Right ventricle myocardium inferior (tissue), 1 donor: ENCODE measurements around the gene LENG1. TPM values are rescaled to one million over a fixed set of nuclear protein-coding genes. Genes with fewer than 3 reads are reported as not detected.
"Not testable (repeated sequence)": the region's sequence is repeated elsewhere in the genome, so short reads cannot be mapped to it uniquely, and the experiment has no call there.

Experiments used
- ATAC-seq: fragments of 200-7000 bp; cut with Tn5 transposase; one replicate; pipeline ENCODE4 v1.9.1; 2020; ENCODE audit warnings: mild to moderate bottlenecking, moderate library complexity
- DNase-seq: peaks from one replicate; pipeline ENCODE4 v3.0.0; 2021; ENCODE audit errors: missing footprints
- intact Hi-C: fragments of 100-400 bp; cut with DNase I; formaldehyde crosslinking; loops from one replicate; pipeline ENCODE4 v1.11.0; 2022
- total RNA-seq: library from RNA; stranded (reverse); fragmentation: NEBNext Ultra II Directional; extraction: Animal tissue kit (Norgen Biotek cat#: 25700); gene quantifications from one replicate; pipeline ENCODE4 v1.2.1, GENCODE V29; 2021
- donor health status: DM: no; HTN: yes; CAD: no; lungs with severe emphysema.

LENG1 gene
- total RNA-seq, 1 donor from 2014 or later = 6.6 TPM

- peak; percentile 96 for DNase-seq
- ATAC-seq = peak; percentile 47
- intact Hi-C loops = loop anchor here (5.0 kb wide), 2 partner anchors 74 to 324 kb away; partner anchors contain the start of genes MYADM, PRPF31 and TFPT
Measured at GRCh38 chr19:54191011-54191810, 31.7 kb upstream of the LENG1 start, which contains the start of gene TSEN34. Gene TSEN34 (plus strand): TSS chr19:54191308. CDS start chr19:54191365, 57 bp downstream.

- intact Hi-C loops = loop anchor here (5.0 kb wide), 2 partner anchors 73 to 323 kb away; partner anchors contain the start of genes MYADM, PRPF31 and TFPT
- DNase-seq (peak; percentile 100), ATAC-seq (peak; percentile 82)
Measured at GRCh38 chr19:54190503-54191010, 31.0 kb upstream of the LENG1 start.

DNA sequence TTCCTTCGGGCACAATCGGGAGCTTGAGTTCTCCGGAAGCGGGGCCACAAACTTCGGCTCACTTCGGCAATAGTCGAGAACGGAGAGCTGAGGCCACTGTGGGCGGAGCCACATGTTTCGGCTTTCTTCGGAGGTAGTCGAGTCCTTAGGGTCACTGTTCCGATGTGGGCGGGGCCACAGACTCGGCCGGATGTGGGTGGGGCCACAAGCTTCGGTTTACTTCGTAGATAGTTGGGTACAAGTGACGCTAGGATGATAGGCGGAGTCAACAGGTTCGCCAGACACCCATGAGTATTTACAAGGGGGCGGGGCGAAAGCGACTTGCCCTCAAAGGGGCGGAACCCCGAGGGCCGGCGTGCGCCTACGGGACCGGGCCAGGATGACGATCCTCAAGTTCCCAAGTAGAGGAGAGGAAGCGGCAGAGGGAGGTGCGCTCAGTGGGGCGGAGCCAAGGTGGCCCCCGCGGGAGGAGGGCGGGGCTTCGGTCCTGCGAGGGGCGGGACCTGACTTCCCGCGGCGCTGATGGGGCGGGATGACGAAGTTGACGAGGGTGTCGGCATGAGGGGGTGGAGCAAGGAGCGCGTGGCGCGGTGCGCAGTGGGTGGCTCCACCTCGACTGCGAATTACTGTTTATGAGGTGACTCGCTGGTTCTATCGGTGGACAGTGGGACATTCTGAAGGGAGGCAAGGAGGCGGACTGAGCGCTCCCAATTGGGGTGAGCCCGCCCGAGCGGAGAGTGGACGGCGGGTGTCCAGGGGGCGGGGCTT lies 30.4 kb upstream of the LENG1 start:
- DNase-seq (peak; percentile 100), ATAC-seq (peak; percentile 80)
- intact Hi-C loops = loop anchor here (5.0 kb wide), 2 partner anchors 73 to 323 kb away; partner anchors contain the start of genes MYADM, PRPF31 and TFPT

- intact Hi-C loops = no loop called here
- DNase-seq = no peak
- ATAC-seq = peak; percentile 0
Measured at GRCh38 chr19:54189145-54189734, 29.7 kb upstream of the LENG1 start, which contains the start of gene MBOAT7. Gene MBOAT7 (minus strand): TSS chr19:54189580. CDS start chr19:54188508, 1,072 bp downstream.

- no peak for ATAC-seq
- DNase-seq = no peak
- intact Hi-C loops = no loop called here
Measured at GRCh38 chr19:54188215-54188871, 28.8 kb upstream of the LENG1 start.

DNA sequence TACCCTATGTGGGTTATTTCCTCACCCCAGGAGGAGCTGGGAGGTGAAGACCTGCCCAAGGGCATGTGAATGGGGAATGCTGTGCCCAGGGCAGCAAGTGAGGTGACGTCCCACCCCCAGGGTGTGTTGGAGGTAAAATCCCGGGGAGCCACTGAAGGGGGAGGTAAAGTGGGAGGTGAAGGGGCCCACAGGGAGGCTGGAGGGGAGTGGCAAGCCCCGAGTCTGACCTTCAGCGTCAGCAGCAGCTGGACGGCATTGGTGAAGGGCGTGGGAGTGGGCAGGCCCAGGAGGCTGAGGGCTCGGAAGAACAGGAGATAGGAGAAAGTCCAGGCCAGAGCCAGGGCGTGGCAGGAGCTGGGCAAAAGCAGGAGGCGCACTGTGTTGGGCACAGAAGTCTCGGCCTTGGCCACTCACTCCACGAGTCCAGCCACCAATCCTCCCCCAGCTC lies 27.4 kb upstream of the LENG1 start:
- DNase-seq (no peak), ATAC-seq (no peak)
- intact Hi-C loops = no loop called here

GRCh38 chr19:54186351-54186750 lies 26.8 kb upstream of the LENG1 start:
- ATAC-seq = no peak
- intact Hi-C loops = no loop called here

DNA sequence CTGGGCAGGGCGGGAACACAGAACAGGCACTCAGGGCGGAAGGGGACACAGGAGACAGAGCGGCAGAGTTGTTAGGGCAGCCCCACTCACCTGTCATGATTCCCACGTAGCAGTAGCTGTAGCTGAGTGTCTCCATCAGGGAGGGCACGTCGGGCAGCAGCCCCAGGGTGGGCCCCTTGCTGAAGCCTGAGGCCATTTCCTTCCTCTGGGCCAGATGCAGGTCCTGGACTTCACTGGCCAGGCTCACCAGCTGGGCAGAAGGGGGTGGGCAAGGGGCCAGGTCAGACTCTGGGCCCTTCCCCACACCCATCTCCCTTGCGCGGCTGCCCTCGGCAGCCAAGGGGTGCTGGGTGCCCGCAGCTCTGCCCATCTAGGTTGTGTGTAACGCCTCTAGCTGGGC lies 23.9 kb upstream of the LENG1 start:
- no peak for DNase-seq
- no peak for ATAC-seq
- intact Hi-C loops = no loop called here

More at GRCh38 chr19:54186351-54186750, 26.8 kb upstream of the LENG1 start:
- DNase-seq = no peak

DNA sequence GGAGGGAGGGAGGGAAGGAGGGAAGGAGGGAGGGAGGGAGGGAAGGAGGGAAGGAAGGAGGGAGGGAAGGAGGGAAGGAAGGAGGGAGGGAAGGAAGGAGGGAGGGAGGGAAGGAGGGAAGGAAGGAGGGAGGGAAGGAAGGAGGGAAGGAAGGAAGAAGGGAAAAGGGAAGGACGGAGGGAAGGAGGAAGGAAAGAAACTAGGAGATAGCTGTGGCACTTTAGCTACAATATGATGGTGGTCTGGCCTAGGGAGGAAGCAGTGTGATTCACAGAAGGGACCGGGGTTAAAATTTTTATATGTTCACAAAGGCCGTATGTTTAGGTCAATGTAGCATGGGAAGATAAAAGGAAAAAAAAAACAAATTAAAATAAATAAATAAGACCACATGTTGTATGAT lies 22.4 kb upstream of the LENG1 start:
- DNase-seq, ATAC-seq, intact Hi-C loops: not testable (repeated sequence)

- no peak for DNase-seq
- intact Hi-C loops = no loop called here
- no peak for ATAC-seq
Measured at GRCh38 chr19:54180691-54181091, 21.2 kb upstream of the LENG1 start.

DNA sequence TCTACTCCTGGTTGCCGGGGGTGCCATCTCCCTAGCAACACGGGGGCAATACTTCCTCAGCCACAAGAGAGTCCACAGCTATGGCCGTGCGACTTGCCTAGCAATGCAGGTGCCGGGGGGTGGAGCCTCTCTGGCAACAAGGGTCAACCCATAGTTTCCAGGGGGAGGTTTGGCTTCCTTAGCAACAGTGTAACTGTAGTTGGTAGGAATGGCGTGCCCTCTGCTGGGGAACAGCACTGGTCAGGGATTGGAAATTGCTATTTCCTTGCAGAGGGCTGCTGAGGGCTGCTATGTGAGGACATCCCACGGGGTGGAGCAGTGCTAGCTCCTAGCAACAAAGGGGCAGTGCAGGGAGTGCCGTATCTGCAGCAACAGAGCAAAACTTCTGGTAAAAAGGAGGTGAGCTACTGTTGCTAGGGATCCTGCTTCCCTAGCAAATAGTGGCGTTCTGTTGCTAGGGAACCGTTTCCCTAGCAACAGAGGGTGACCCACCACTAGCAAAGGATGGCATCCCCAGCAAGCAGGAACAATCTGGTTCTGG lies 20.5 kb upstream of the LENG1 start:
- intact Hi-C loops = no loop called here
- no peak for DNase-seq
- peak; percentile 56 for ATAC-seq

GRCh38 chr19:54179262-54179852 lies 19.8 kb upstream of the LENG1 start:
- DNase-seq (no peak), ATAC-seq (no peak)
- intact Hi-C loops = no loop called here

- intact Hi-C loops = no loop called here
- DNase-seq (no peak), ATAC-seq (peak; percentile 70)
Measured at GRCh38 chr19:54178581-54179261, 19.2 kb upstream of the LENG1 start.

GRCh38 chr19:54173951-54174834 lies 14.7 kb upstream of the LENG1 start:
- peak; percentile 57 for DNase-seq
- intact Hi-C loops = no loop called here
- ATAC-seq = no peak

DNA sequence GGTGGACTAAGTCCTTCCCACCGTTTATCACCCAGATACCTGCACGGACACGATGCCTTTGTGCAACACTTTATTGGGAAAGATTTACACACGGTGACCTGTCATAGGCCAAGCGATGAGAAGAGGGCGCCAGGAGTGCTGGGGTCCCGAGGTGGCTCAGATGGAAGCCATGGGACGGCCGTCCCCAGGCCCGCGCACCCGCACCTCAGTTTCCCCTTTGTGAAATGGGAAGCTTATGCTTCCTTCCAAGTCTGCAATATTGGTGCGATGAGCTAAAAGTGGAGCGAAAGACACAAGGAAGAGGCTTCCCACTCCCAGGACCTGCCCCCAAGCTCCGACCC lies 13.8 kb upstream of the LENG1 start:
- intact Hi-C loops = no loop called here
- ATAC-seq = no peak
- no peak for DNase-seq
